GM11168 (cell line): ENCODE results near the gene ADAM17.

ENCODE experiments used
- in situ Hi-C: fragments of 300-500 bp; cut with MboI; formaldehyde crosslinking; loops from one replicate; pipeline ENCODE4 v1.12.0; 2022; ENCODE audit warnings: low sequenced_read_pairs; ENCODE audit not compliant: unreplicated experiment

Gene ADAM17

DNA sequence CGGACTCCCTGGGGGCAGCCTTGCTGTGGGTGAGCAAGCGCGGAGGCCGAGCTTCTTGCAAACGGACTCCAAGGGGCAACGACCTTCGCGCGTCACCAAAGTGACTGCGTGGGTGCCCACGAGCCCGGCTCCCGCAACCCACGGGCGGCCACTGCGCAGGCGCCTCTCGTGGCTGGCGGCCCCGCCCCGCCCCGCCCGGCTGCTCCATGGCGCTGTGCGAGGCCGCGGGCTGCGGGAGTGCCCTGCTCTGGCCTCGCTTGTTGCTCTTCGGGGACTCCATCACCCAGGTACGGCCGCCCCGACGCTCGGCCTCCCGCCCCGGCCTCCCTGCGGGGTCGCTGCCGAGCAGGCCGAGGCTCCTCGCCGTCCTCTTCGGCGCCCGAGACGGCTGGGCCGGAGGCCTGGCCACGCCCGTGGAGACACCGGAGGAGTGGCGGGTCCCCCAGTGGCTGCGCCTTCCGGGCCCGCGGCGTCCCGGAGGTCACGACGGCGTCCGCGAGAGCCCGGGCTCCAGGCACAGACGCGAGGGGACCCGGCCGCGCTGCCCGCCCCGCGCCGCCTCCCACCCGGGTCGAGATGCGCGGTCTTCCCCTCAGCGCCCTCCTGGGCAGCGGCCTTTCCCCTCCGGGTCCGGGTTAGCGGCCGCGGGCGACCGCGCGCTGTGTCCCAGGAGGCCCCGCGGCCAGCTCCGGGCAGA, 81.1 kb downstream of the ADAM17 start, which contains the start of gene IAH1:
Gene IAH1, plus strand, starts transcription at position 191 of the 697 bp plus-strand sequence. Its CDS starts 16 bp downstream, at position 207.
- in situ Hi-C loops: no loop called here

GRCh38 chr2:9473985-9474360, 81.7 kb downstream of the ADAM17 start:
- in situ Hi-C loops: no loop called here

DNA sequence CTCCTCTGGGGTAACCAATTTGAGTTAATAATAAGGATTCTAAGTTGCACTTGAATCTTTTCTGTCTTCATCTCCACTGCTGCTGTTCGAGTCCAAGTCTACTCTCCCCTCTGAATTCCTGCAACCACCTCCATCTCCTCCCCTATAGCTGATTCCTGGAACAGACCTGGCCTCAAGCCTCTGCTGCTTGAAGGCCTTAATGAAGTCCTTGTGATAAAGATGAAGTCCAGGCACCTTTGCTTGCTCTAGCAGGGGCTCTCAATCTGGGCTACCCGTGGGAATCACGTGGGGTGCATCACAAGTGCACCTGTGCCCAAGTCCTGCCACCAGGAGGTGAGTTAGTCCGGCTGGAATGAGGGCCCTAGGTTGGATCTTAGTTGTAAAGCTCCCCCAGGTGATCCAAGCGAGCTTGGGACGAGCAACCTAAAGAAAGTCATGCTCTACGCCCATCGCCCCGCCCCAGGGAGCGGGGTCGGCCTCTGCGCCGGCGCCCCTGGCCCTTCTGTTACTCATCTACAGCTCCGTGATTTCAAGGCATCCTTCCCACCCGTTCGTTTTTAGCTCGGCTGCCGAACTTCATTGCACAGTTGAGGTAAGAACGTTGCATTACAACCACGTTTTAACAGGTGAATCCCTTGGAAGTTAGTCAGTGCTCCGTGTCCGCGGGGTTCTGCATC, 82.2 kb downstream of the ADAM17 start:
- in situ Hi-C loops: no loop called here

- in situ Hi-C loops: no loop called here
Measured at GRCh38 chr2:9472511-9472910, 83.1 kb downstream of the ADAM17 start.

DNA sequence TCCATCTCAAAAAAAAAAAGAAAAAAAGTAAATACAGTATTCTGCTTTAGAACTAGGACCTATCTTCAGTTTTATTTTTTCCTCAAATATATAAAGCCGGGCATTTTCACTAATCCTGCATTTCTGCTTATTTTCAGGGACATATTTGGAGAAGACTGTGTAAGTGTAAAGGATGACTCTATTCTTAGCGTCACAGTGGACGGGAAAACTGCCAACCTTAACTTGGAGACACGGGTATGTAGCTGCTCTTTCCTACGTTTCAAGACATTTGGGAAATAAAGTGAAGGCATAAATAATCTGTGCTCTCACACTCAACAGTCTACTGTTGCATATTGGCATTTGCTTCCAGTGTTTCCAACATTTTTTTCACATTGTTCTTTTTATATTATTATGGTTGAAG, 84.4 kb downstream of the ADAM17 start:
- in situ Hi-C loops: no loop called here

DNA sequence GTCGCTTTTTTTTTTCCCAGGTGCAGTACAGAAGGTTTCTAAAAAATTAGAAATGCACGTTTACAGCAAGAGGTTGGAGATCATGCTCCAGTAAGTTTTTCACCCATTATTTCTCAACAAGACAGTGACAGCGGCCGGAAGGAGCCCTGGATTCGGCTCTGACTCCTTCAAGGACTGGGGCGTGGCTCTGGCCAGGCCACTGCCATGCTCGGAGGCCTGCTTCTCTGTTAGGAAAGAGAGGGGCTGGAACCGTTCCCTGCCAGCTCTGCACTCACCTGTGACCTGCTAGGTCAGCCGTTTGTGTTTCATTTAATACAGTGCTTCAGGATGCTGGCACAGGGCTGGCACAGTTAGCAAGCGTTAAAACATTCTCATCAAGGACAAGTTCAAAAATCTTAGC, 87.9 kb downstream of the ADAM17 start:
- in situ Hi-C loops: no loop called here

- in situ Hi-C loops: no loop called here
Measured at GRCh38 chr2:9466147-9466683, 89.4 kb downstream of the ADAM17 start.

DNA sequence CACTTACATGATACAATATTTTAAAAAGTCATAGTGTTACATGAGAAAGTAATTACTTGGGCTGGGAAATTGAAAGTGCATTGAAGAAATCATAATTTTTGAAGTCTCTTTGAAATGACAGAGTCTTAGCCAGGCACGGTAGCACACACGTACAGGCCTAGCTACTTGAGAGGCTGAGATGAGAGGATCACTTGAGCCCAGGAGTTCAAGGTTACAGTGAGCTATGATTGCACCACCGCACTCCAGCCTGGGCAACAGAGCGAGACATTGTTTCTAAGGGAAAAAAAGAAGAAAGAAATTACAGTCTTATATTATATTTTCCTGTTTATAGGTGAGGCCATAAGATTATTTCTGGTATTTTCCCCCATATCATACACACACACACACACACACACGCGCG, 90.5 kb downstream of the ADAM17 start:
- in situ Hi-C loops: no loop called here

GRCh38 chr2:9463698-9464034, 92.0 kb downstream of the ADAM17 start:
- in situ Hi-C loops: no loop called here

DNA sequence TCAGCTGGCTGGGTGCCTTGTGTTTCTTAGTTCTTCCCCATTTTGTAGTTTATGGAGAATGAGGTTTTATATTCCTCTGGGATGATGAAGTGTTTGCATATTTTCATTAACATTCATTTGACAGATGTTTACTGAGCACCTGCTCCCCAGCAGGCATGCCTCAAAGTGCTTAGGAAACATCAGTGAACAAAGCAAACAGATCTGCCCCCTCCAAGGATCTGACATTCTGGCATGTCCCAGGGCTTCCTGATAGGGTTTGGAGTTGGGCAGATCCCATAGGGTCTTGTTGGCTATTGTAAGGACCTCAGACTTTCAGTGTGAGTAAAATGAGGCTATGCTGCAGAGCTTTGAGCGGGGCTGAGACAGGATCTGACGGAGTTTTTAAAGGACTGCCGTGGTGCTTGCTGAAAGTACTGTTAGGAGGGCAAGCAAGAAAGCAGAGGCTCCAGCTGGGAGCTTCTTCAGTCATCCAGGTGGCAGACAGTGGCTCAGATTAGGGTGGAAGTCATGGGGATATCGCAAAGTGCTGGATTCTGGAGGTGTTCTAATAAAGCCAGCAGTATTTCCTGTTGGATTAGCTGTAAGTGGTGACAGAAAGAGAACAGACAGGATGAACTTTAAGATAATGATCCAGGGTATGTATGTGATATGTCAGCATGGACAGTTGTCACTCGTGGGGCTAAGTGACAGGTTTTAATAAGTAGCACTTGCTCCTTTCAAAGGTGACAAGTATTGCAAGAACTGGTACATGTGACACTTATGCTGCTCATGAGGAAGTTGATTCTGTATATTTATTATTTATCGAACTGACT, 92.5 kb downstream of the ADAM17 start:
- in situ Hi-C loops: no loop called here

- in situ Hi-C loops: no loop called here
Measured at GRCh38 chr2:9462313-9462712, 93.3 kb downstream of the ADAM17 start.

DNA sequence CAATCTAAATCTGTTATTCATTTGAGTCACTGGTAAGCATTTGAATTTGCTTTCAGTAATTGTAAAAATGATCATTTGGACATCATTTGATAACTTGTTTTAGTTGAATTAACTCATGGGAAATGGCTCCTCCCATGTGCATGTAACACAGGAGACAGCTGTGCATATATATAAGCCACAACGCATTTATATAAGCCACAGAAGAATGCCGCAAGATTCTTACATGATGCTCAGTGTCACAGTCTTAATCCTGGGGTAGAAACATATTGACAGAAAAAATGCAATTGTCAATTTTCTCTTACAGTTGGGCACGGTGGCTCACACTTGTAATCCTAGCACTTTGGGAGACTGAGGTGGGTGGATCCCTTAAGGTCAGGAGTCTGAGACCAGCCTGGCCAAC, 94.6 kb downstream of the ADAM17 start:
- in situ Hi-C loops: no loop called here

GRCh38 chr2:9460441-9461017, 95.1 kb downstream of the ADAM17 start:
- in situ Hi-C loops: no loop called here

- in situ Hi-C loops: no loop called here
Measured at GRCh38 chr2:9451231-9451630, 104.4 kb downstream of the ADAM17 start.

GRCh38 chr2:9445089-9445488, 110.5 kb downstream of the ADAM17 start:
- in situ Hi-C loops: no loop called here

DNA sequence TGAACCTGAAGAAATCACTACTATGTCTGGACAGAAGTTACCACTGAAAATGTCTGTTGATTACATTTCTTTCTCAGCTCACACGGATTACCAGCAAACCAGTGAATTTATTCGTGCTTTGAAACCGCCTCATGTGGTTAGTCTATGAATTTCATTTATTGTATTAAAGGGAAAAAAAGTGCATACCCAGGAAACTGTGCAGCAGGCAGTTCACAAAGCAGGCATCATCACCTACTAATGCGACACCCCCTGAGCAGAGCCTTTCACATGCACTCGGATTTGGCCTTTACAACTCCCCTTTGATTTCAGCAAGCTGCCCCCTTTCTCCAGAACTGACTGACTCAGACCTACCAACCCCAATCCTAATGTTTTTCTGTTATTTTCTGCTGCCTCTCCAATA, 112.1 kb downstream of the ADAM17 start:
- in situ Hi-C loops: no loop called here

DNA sequence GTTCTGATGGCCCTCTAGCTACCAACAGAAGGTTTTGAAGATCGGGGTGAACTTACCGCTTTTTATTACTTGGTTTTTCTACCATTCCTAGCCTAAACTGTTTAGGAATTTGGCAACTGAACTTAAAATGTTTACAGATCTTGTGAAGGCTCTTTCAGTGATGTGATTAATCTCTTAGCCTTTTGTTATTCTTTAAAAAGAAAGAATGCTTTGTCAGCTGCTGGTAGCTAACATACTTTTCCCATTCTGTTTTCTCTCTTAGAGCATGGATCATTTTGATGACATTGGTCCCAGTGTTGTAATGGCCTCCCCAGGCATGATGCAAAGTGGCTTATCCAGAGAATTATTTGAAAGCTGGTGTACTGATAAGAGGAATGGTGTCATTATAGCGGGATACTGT, 114.1 kb downstream of the ADAM17 start:
- in situ Hi-C loops: no loop called here

GRCh38 chr2:9440058-9440727, 115.4 kb downstream of the ADAM17 start:
- in situ Hi-C loops: no loop called here

DNA sequence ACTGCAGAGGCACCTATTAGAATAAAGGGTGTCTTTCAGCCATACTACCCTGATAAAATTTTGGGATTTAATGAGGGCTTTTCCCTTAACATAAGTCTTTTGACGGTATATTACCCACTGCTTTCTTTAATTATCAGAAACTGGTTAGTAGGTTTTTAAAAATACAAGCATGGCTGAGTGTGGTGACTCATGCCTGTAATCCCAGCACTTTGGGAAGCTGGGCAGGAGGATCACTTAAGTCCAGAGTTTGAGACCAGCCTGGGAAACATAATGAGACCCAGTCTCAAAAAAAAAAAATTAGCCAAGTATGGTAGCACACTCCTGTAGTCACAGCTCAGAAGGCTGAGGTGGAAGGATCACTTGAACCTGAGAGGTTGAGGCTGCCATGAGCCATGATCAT, 116.1 kb downstream of the ADAM17 start:
- in situ Hi-C loops: no loop called here
